ENCODE data around the gene JOSD2. TPM values are rescaled to one million over a fixed set of nuclear protein-coding genes. Genes with fewer than 3 reads are reported as not detected.
A peak's percentile ranks its signal among the peaks of the same experiment; 100 is the strongest.

JOSD2 gene
- total and polyA plus RNA-seq, 9 of the 15 experiments (the other 6 are each of a cell fraction or from before 2014, with no cell fraction given), result 0.06 to 14.4 (median 3.1) TPM

- no peak for TF ChIP-seq MYBL2 (IDR thresholded peaks at IDR 0.05; ENCODE audit: low read depth)
- no peak for TF ChIP-seq MYBL2 (CRISPR knock-in tag; IDR thresholded peaks at IDR 0.05; ENCODE audit: borderline replicate concordance)
- TF ChIP-seq JUN (IDR thresholded peaks at IDR 0.05; ENCODE audit: borderline replicate concordance, low read depth, low read length), result 0 out of 2 replicates have a peak, but pooled peaks have one; percentile 29
- TF ChIP-seq JUN (CRISPR knock-in tag; IDR thresholded peaks at IDR 0.05; ENCODE audit: borderline replicate concordance), result no peak
- peak; percentile 45 to 50; a peak in 1 of 4 replicates for TF ChIP-seq ARNT (IDR thresholded peaks at IDR 0.05)
- peak; percentile 69 for TF ChIP-seq SP1 (CRISPR knock-in tag; IDR thresholded peaks at IDR 0.05)
- 0 out of 2 replicates have a peak, but pooled peaks have one; percentile 18 for TF ChIP-seq HMBOX1 (IDR thresholded peaks at IDR 0.05)
- no peak for TF ChIP-seq PREB (CRISPR knock-in tag; IDR thresholded peaks at IDR 0.05)
- TF ChIP-seq CTCFL (IDR thresholded peaks at IDR 0.05; ENCODE audit: borderline replicate concordance, insufficient read depth, low read depth, low read length, poor library complexity, severe bottlenecking), result peak; percentile 20
- no peak for TF ChIP-seq XRCC4 (IDR thresholded peaks at IDR 0.05; ENCODE audit: extremely low read depth, insufficient read depth, insufficient read length)
- TF ChIP-seq ZNF511 (CRISPR knock-in tag; IDR thresholded peaks at IDR 0.05), result no peak
- peak; percentile 93 for TF ChIP-seq BCOR (IDR thresholded peaks at IDR 0.05)
- TF ChIP-seq E2F5 (CRISPR knock-in tag; IDR thresholded peaks at IDR 0.05), result 0 out of 2 replicates have a peak, but pooled peaks have one; percentile 15
- TF ChIP-seq ZBTB2 (IDR thresholded peaks at IDR 0.05), result peak; percentile 64; the same call in 1 of the 2 replicates
- TF ChIP-seq NR0B1 (IDR thresholded peaks at IDR 0.05; ENCODE audit: partially characterized antibody), result no peak
- TF ChIP-seq PTTG1 (tag; IDR thresholded peaks at IDR 0.05; ENCODE audit: low read depth), result 0 out of 2 replicates have a peak, but pooled peaks have one; percentile 18
- TF ChIP-seq YY1 (IDR thresholded peaks at IDR 0.05; ENCODE audit: borderline replicate concordance in 1 of 3, control insufficient read depth in 1 of 3, extremely low read depth in 1 of 3, insufficient read depth in 3 of 3, insufficient read length in 1 of 3, insufficient replicate concordance in 2 of 3, low read depth in 1 of 3, low read length in 2 of 3), result peak in 2 of 3 experiments; percentile 42 to 50
These were observed 26.8 kb upstream of the JOSD2 start (continued) for GRCh38 chr19:50537769-50538230.
